Middle frontal gyrus (tissue), 1 donor: ENCODE results near the gene FLOT1.
"Not testable (repeated sequence)": the region's sequence is repeated elsewhere in the genome, so short reads cannot be mapped to it uniquely, and the experiment has no call there.

ENCODE experiments used
- DNase-seq: peaks from one replicate; pipeline ENCODE4 v3.0.0-alpha.2; 2015; ENCODE audit warnings: low spot score; ENCODE audit errors: extremely low spot score

The FLOT1 gene

GRCh38 chr6:30767158-30767943 lies 24.9 kb upstream of the FLOT1 start:
- no peak for DNase-seq

- DNase-seq = no peak
Observed at GRCh38 chr6:30766461-30767157, 24.1 kb upstream of the FLOT1 start.

GRCh38 chr6:30765495-30765894 lies 23.0 kb upstream of the FLOT1 start:
- not testable (repeated sequence) for DNase-seq

GRCh38 chr6:30764490-30765043 lies 22.1 kb upstream of the FLOT1 start:
- DNase-seq = not testable (repeated sequence)

- no peak for DNase-seq
Observed at GRCh38 chr6:30763618-30764489, 21.4 kb upstream of the FLOT1 start.

- no peak for DNase-seq
Observed at GRCh38 chr6:30763155-30763617, 20.7 kb upstream of the FLOT1 start.

- DNase-seq = no peak
Observed at GRCh38 chr6:30761791-30762429, 19.4 kb upstream of the FLOT1 start.

GRCh38 chr6:30760549-30760948 lies 18.1 kb upstream of the FLOT1 start:
- DNase-seq = no peak

- no peak for DNase-seq
Observed at GRCh38 chr6:30759575-30760239, 17.2 kb upstream of the FLOT1 start.

GRCh38 chr6:30757261-30757904 lies 14.9 kb upstream of the FLOT1 start:
- DNase-seq = no peak

- DNase-seq = not testable (repeated sequence)
Observed at GRCh38 chr6:30756405-30757003, 14.0 kb upstream of the FLOT1 start.

- no peak for DNase-seq
Observed at GRCh38 chr6:30754631-30755030, 12.1 kb upstream of the FLOT1 start.

- no peak for DNase-seq
Observed at GRCh38 chr6:30752157-30752927, 9.9 kb upstream of the FLOT1 start.

- DNase-seq = no peak
Observed at GRCh38 chr6:30750379-30750668, 7.8 kb upstream of the FLOT1 start.

- DNase-seq = no peak
Observed at GRCh38 chr6:30749554-30750378, 7.3 kb upstream of the FLOT1 start.

GRCh38 chr6:30748851-30749540 lies 6.5 kb upstream of the FLOT1 start:
- no peak for DNase-seq
